Measurements from ENCODE around the gene GLIPR1.
"Not testable (repeated sequence)": the region's sequence is repeated elsewhere in the genome, so short reads cannot be mapped to it uniquely, and the experiment has no call there.

GLIPR1 gene

DNA sequence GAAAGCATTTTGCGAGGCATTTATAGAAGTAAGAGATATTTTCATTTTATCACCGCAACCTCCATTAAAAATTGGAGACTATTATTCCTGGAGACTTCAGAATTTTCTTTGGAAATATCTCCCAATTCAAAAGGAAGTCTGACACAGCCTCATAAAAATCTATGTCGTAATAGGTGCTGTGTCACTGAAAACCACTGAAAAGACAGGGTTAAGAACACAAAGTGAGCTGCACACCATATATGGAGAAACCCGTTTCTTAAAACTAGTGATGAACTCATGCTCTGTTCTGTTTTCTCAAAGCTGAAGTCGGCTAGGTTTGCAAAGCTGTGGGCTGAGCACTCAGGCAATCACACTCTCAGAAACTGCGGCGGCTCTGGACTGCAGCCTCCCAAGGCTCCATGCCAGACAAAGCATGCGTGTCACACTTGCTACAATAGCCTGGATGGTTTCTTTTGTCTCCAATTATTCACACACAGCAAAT lies at the start of gene GLIPR1:
Gene GLIPR1, plus strand, starts transcription at position 287 of the 481 bp plus-strand sequence. Its CDS starts 126 bp downstream, at position 413.
- peak; percentile 80 to 84 for DNase-seq

- DNase-seq = no peak
Observed at GRCh38 chr12:75432924-75433323, 47.6 kb upstream of the GLIPR1 start.

GRCh38 chr12:75437564-75437963 lies 43.0 kb upstream of the GLIPR1 start:
- no peak for DNase-seq

- DNase-seq = no peak
Observed at GRCh38 chr12:75438059-75438754, 42.3 kb upstream of the GLIPR1 start.

GRCh38 chr12:75439048-75439447 lies 41.5 kb upstream of the GLIPR1 start:
- no peak for DNase-seq

DNA sequence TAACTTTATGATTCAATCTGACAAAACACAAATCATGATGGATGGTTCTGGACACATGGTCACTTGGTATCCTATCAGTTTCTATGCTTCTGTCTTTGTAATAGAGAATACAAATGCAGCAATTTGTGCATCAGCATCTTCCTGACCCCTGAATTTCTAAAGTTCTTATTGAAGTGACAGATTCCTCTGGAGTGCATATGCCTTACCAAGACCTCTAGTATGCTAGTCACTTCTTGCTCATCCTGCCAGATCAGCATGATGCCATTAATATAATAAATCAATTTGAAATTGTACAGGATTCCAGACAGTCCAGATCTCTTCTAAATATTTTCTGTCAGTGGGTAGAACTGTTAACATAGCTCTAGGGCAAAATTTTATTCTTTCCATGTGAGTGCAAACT lies 40.6 kb upstream of the GLIPR1 start:
- no peak for DNase-seq

DNA sequence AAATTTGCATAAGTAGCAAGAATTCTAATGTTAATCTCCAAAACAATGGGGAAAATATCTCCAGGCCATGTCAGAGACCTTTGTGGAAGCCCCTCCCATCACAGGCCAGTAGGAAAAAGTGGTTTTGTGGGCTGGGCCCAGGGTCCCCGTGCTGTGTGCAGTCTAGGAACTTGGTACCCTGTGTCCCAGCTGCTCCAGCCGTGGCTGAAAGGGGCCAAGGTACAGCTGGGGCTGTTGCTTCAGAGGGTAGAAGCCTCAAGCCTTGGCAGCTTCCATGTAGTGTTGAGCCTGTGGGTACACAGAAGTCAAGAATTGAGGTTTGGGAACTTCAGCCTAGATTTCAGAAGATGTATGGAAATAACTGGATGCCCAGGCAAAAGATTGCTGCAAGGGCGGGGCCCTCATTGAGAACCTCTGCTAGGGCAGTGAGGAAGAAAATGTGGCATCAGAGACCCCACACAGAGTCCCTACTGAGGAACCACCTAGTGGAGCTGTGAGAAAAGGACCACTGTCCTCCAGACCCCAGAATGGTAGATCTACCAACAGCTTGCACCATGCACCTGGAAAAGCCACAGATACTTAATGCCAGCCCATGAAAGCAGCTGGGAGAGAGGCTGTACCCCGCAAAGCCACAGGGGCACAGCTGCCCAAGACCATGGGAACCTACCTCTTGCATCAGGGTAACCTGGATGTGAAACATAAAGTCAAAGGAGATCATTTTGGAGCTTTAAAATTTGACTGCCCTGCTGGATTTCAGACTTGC lies 38.7 kb upstream of the GLIPR1 start:
- not testable (repeated sequence) for DNase-seq

GRCh38 chr12:75442454-75442853 lies 38.1 kb upstream of the GLIPR1 start:
- not testable (repeated sequence) for DNase-seq

- no peak for DNase-seq
Observed at GRCh38 chr12:75443709-75444108, 36.8 kb upstream of the GLIPR1 start.

DNA sequence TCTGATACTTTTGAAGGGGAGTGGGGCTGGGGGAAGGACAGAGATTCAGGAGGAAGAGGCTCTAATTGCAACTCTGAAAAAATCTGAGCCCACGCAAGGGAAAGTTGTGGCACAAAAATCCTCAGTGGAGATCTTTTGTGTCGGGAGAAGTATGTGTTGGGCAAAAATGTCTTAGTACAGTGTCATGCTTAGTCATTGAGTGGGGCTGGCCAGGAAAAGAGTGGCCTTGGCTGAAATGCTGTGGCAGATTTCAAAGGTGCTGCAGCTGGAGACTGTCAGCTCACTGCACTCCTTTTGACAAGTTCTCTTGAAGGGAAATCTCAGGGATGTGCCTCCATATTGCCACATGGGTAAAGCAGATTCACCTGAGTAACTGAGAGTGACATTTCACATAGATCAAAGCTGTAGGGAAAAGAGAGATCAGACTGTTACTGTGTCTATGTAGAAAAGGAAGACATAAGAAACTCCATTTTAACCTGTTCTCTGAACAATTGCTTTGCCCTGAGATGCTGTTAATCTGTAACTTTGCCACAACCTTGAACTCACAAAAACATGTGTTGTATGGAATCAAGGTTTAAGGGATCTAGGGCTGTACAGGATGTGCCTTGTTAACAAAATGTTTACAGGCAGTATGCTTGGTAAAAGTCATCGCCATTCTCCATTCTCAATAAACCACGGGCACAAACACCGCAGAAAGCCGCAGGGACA lies 36.0 kb upstream of the GLIPR1 start:
- no peak for DNase-seq

GRCh38 chr12:75445137-75445507 lies 35.4 kb upstream of the GLIPR1 start:
- not testable (repeated sequence) for DNase-seq

DNA sequence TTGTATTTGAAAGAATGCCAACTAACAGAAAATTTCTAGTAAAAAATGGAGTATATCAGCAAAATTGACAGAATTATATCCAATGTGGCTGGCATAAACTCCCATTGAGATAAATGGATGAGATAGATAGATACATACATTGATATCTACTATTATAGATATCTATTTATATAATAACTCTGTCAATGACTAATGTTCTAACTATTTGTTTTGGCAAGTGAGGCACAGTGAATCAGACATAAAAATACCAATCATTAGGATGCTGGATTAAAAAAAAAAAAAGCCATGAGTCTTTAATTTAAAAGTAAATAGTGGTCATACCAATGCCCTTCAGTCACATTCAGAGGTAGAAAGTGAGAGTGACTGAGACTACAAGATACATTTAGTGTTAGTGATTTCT lies 33.7 kb upstream of the GLIPR1 start:
- DNase-seq = no peak

DNA sequence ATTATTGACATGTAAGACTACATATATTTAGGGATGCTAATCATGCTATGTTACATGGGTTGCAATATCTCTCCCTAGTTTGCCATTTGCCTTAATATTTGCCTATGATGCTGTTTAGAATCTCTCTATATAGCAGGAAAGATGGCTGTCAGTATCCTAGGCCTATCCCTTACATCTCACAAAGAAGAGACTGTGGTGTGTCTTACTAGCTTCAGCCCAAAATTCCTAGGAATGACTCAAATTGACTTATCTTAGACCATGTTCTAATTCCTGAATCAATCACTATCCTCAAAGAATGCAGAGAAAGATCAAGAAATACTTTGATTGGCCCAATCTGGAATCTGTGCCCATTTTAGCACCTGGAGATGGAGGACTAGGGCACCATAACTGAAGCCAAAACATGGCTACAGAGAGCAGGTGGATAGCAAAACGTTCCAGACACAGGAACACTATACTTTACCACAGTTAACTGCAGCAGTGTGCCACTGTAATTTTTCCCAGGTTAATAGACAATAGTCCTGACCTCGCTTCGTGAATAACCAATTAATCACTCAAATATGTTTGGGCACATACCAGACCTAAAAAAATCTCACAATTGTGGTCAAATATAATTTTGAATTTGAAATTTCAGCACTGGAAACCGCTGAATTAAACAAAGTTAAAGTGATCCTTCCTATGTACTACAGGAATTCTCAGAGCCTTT lies 32.7 kb upstream of the GLIPR1 start:
- no peak for DNase-seq

DNA sequence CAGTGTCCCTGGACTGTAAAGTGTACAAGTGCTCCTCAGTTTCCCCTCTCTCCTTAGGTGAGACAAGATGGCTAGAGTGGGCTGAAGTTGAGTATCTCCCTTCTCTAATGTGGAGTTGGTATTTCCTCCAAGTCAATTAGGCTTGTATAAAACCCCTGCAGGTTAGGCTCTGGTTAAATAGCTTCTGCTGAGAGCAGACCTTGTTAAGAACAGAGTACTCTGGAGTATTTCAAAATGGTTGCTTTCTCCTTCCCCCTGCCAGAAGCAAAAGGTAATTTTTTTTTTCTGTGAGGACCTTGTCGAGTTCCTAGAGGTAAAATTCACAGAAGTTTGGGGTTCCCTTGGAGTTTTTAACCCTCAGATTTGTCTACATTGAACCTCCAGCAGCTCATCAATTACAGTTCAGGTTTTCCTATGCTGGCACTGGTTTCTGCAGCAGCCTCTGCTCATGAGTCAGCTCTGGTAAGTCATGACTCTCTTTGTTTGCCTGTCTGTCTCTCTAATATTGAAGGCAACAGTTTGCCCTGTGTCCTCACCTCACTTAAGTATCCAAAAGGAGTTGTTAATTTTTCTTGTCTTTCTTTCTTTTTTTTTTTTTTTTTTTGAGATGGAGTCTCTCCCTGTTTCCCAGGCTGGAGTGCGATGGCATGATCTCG lies 27.8 kb upstream of the GLIPR1 start:
- DNase-seq = no peak

GRCh38 chr12:75455839-75456238 lies 24.7 kb upstream of the GLIPR1 start:
- DNase-seq = no peak

GRCh38 chr12:75457191-75457590 lies 23.4 kb upstream of the GLIPR1 start:
- DNase-seq = no peak

DNA sequence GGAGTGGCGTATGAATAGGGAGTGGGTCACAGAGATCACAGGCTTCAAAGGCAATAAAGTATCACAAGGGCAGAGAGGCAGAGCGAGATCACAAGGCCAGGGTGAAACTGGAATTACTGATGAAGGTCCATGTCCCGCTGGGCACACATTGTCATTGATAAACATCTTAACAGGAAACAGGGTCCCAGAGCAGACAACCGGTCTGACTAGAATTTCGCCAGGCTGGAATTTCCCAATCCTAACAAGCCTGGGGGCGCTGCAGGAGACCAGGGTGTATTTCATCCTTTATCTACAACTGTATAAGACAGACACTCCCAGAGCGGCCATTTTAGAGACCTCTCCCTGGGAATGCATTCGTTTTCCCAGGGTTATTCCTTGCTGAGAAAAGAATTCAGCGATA lies 22.7 kb upstream of the GLIPR1 start:
- not testable (repeated sequence) for DNase-seq

- no peak for DNase-seq
Observed at GRCh38 chr12:75459755-75460154, 20.8 kb upstream of the GLIPR1 start.

DNA sequence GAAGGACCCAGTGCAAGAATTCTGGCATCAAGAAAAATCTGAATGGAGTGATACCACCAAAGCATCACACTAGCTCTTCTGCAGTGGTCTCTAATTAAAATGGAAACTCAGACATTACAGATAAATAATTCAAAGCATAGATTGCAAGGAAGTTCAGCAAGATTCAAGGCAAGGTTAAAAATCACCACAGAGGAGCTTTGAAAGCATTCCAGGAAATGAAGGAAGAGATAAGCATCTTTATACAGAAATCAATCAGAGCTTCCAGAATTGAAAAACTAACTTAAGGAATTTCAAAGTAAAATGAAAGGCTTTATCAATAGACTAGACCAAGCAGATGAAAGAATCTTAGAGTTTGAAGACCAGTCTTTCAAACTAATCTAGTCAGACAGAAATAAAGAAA lies 20.4 kb upstream of the GLIPR1 start:
- DNase-seq = no peak

- DNase-seq = no peak
Observed at GRCh38 chr12:75471902-75472890, 8.4 kb upstream of the GLIPR1 start.

GRCh38 chr12:75474116-75474515 lies 6.4 kb upstream of the GLIPR1 start:
- DNase-seq = no peak

Measured in activated T-cell treated with anti-CD3 and anti-CD28 coated beads, Interleukin-2, amount 50 U/mL, for 48 hours (primary cell).